IPS-11a (cell line): ENCODE data around the gene RERE.

Experiments used
- H3K4me3 ChIP-seq: one replicate; pipeline ENCODE4 v1.5.1; 2013; ENCODE audit warnings: low read depth, low read length, control low read depth

The RERE gene

GRCh38 chr1:8554956-8555534, 262.4 kb downstream of the RERE start:
- no peak overlapping the region for H3K4me3 ChIP-seq

DNA sequence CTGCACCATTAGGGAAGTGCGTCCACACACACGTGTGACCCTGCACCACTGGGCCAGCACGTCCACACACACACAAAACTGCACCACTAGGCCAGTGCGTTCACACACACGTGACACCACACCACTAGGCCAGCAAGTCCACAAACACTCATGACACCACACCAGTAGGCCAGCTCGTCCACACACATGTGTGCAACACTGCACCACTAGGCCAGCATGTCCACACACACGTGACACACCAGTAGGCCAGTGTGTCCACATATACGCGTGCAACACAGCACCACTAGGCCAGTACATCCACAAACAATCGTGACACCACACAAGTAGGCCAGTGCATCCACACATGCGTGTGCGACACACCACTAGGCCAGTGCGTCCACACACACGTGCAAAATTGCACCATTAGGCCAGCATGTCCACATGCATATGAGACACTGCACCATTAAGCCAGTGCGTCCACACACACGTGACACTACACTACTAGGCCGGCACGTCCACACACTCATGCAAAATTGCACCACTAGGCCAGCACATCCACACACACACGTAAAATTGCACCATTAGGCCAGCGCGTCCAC, 264.5 kb downstream of the RERE start:
- H3K4me3 ChIP-seq: no peak overlapping the region

DNA sequence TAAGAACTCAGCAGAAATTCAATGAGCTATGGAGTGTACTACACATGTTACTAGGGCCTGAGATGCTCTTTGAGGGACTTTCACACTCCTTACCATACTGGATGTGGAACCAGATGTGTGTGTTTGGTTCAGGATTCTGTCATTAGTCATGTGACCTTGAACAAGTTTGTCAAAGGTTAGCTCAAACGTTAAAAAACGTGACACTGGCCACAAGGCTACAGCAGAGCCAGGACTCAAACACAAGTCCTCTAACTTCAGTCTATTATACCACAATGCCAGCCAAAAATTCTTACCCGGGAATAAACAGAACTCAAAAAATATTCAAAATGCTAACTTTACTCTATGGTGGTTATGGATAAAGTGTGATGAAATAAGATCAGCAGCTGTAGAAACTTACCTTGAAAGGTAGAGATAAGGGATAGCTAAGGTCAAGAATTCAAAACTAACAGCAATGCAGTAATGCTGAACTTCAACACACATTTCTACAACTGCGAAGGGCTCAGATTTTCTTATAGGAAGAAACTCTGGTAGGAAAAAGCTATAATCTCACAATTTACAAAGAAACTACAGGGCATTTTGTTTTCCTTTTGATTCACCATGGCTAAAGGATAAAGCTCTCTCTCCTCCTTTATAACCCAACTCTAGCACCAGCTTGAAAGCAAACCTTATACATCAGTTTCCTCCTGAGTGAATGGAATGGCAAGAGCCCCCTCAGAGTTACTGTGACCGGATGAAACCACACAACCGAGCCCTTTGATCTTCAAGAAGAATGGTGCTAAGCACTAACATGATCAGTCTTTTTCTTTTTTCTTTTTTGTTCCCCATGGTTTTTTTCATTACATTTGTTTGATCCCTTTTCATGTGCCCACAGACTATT, 265.6 kb downstream of the RERE start:
- H3K4me3 ChIP-seq: no peak overlapping the region

DNA sequence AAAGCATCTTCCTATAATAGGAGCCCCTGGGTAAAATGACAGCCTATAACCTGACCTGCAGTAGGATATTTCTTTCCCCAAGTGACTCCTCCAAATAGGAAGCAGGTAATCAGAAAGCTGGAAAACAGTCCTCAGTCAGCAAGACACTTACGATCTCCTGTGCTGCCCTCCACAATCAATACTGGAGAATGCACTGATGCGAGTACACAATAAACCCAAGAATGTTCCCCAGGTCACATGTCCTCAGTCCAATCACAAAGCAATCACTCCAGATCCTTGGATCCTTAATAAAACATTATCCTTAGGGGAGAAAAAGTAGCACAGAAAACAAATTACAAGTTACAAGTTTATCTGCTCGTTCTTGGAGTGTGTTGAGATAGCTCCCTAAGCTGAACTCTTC, 266.4 kb downstream of the RERE start:
- H3K4me3 ChIP-seq: no peak overlapping the region

- H3K4me3 ChIP-seq: no peak overlapping the region
Measured at GRCh38 chr1:8547791-8548190, 269.6 kb downstream of the RERE start.

- no peak overlapping the region for H3K4me3 ChIP-seq
Measured at GRCh38 chr1:8545078-8545477, 272.4 kb downstream of the RERE start.

GRCh38 chr1:8544644-8545043, 272.8 kb downstream of the RERE start:
- no peak overlapping the region for H3K4me3 ChIP-seq

- no peak overlapping the region for H3K4me3 ChIP-seq
Measured at GRCh38 chr1:8543965-8544364, 273.5 kb downstream of the RERE start.

GRCh38 chr1:8541961-8542521, 275.4 kb downstream of the RERE start:
- H3K4me3 ChIP-seq: no peak overlapping the region

- no peak overlapping the region for H3K4me3 ChIP-seq
Measured at GRCh38 chr1:8540971-8541370, 276.5 kb downstream of the RERE start.

- no peak overlapping the region for H3K4me3 ChIP-seq
Measured at GRCh38 chr1:8540261-8540941, 277.0 kb downstream of the RERE start.

- H3K4me3 ChIP-seq: no peak overlapping the region
Measured at GRCh38 chr1:8539683-8540082, 277.8 kb downstream of the RERE start.

GRCh38 chr1:8538502-8538901, 278.9 kb downstream of the RERE start:
- H3K4me3 ChIP-seq: no peak overlapping the region

DNA sequence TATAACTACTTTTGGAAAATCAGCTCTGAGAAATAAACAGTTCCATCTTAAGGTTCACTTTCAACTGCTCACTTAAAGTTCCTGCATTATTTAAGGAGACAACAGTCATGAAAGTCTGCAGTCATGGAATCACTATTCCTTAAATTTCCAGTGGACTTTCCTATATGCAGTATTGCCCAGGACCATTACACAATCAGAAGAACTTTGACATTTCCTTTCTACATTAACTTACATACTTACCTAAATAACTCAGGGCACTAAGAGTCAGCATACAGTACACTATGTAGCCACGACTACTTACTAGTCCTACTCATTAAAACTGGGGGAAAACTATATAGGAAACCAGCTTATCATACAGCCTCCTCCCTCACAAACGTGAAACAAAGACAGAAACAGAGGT, 279.4 kb downstream of the RERE start:
- H3K4me3 ChIP-seq: no peak overlapping the region

- H3K4me3 ChIP-seq: no peak overlapping the region
Measured at GRCh38 chr1:8536515-8536914, 280.9 kb downstream of the RERE start.

GRCh38 chr1:8533907-8534306, 283.5 kb downstream of the RERE start:
- no peak overlapping the region for H3K4me3 ChIP-seq

- no peak overlapping the region for H3K4me3 ChIP-seq
Measured at GRCh38 chr1:8533124-8533523, 284.3 kb downstream of the RERE start.

DNA sequence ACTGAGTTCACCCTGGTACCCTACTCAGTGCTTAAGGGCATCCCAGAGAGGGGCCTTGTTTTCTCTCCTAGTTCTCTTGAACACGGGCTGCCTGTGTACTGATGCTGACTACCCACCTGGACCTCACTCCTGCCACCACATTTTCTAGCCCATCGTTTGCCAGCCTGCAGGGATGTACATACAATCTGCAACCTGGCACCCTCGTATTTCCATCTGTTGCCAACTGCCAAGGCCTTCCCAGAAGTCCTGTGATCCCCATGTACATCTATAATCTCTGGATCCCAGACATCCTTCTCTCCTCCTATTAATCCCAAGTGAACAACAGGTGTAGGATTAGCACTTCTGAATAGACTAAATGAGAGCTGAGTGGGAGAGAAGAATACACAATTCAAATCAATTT, 287.5 kb downstream of the RERE start:
- no peak overlapping the region for H3K4me3 ChIP-seq

GRCh38 chr1:8527941-8528340, 289.5 kb downstream of the RERE start:
- no peak overlapping the region for H3K4me3 ChIP-seq

DNA sequence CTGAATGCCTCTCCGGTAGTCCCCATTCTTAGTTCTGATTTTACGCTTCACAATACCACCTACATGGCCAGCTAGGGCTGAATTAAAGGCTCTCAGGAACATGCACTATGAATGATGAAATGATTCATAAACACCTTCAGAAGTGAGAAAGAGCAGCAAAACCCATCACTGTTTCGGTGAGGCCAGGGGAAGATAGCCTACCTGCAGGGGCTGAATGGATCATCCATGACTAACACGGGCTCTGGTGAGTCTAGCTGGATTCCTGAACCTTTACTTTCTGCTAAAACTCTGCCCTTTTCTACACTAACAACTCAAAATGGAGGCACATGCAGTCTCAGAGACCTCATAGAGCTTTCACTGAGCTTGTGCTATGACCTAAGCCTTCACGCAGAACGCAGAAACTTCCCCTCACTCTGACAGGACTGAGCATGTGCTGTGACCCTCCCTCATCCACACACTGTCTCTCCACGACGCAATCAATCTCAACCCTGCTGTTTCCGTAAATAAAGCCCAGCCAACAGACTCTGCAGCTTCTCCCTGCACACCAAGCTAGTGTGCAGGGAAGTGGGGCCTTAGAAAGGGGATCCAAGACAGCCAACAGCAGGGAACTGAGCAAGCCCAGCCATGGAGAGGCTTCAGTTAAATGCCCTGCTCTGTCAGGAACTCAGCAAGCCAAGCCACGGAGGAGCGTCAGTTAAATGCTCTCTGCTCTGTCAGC, 291.7 kb downstream of the RERE start:
- no peak overlapping the region for H3K4me3 ChIP-seq

DNA sequence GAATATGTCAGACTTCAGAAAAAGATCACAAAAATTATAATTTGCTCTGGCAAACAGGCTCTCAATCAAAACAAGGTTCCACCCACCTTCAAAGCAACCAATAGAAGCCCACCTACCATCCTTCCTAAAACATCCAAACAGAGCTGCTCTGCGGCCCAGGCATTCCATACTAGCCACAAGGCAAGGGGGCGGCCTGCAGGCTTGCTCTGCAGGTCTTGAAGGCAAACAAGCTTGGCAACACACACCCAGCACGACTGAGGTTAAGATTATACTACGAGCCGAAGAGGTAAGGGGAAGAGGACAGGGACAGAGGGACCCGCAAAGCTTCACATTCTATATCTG, 292.3 kb downstream of the RERE start:
- H3K4me3 ChIP-seq: no peak overlapping the region
